Chondrocyte (in vitro differentiated cells): Measurements from ENCODE around the gene RNF151. TPM values are rescaled to one million over a fixed set of nuclear protein-coding genes. Genes with fewer than 3 reads are reported as not detected.
A peak's percentile ranks its signal among the peaks of the same experiment; 100 is the strongest.

Source experiments
- DNase-seq: peaks from one replicate; pipeline ENCODE4 v3.0.0; 2021; ENCODE audit warnings: mixed read lengths, low spot score
- H3K27ac Mint-ChIP-seq: one replicate; pipeline ENCODE4 v1.8.0; 2021; ENCODE audit warnings: mild to moderate bottlenecking, moderate library complexity, mixed read lengths; ENCODE audit not compliant: unreplicated experiment
- H3K27me3 Mint-ChIP-seq: 2 replicates; pipeline ENCODE4 v1.8.0; 2021; ENCODE audit warnings: low read depth, mixed read lengths
- H3K36me3 Mint-ChIP-seq: 2 replicates; pipeline ENCODE4 v1.8.0; 2021; ENCODE audit warnings: low read depth, mixed read lengths
- H3K4me1 Mint-ChIP-seq: 2 replicates; pipeline ENCODE4 v1.8.0; 2021; ENCODE audit warnings: low read depth, mild to moderate bottlenecking, mixed read lengths
- H3K4me3 Mint-ChIP-seq: one replicate; pipeline ENCODE4 v1.8.0; 2021; ENCODE audit warnings: mild to moderate bottlenecking, moderate library complexity, mixed read lengths; ENCODE audit not compliant: unreplicated experiment
- H3K9me3 Mint-ChIP-seq: 2 replicates; pipeline ENCODE4 v1.8.0; 2021; ENCODE audit warnings: low read depth, mixed read lengths
- CTCF ChIP-seq: fragments of 200-600 bp; sonication (generic); IDR thresholded peaks from 2 replicates; pipeline ENCODE4 v1.5.0; 2021; ENCODE audit warnings: antibody characterized with exemption, mild to moderate bottlenecking, moderate library complexity
- total RNA-seq: library from RNA; stranded (reverse); gene quantifications from 3 replicates; pipeline ENCODE4 v1.2.1, GENCODE V29; 2021

Gene RNF151
- total RNA-seq, 1 donor from 2014 or later: not detected

- TF ChIP-seq CTCF: peak; percentile 74
- Mint-ChIP-seq H3K4me1 (peaks cover 5% of the 10 kb centered on the region), H3K27me3 (peaks cover 11% of the 10 kb centered on the region), H3K9me3 (no peaks in the 10 kb centered on the region), H3K4me3 (no peak overlapping the region), H3K27ac (no peak overlapping the region), H3K36me3 (no peaks in the 10 kb centered on the region)
- no peak for DNase-seq
Observed at GRCh38 chr16:2016407-2016922, 49.8 kb downstream of the RNF151 start.

Other genes with a start within 250 kb of the RNF151 start
- gene NME3, start 195.3 kb upstream of the RNF151 start, total RNA-seq: 51.0 to 62.9 TPM (median 53.8 TPM) in 3 replicates
- 16.9 to 28.4 TPM (median 19.7 TPM) in 3 replicates for gene EME2, start 194.0 kb upstream of the RNF151 start, total RNA-seq
- gene MRPS34, start 193.7 kb upstream of the RNF151 start, total RNA-seq: 54.5 to 78.7 TPM (median 60.4 TPM) in 3 replicates
- 30.8 to 32.1 TPM (median 31.5 TPM) in 3 replicates for gene SPSB3, start 184.3 kb upstream of the RNF151 start, total RNA-seq
- 36.5 to 46.0 TPM (median 40.7 TPM) in 3 replicates for gene NUBP2, start 183.9 kb upstream of the RNF151 start, total RNA-seq
- gene IGFALS, start 173.2 kb upstream of the RNF151 start, total RNA-seq: 0.12 to 0.31 TPM in 2 of 3 replicates, not detected in the other
- gene HAGH, start 140.0 kb upstream of the RNF151 start, total RNA-seq: 46.5 to 56.7 TPM (median 55.1 TPM) in 3 replicates
- gene FAHD1, start 139.7 kb upstream of the RNF151 start, total RNA-seq: 25.8 to 27.1 TPM (median 25.9 TPM) in 3 replicates
- 1.1 to 1.3 TPM (median 1.2 TPM) in 3 replicates for gene MEIOB, start 94.7 kb upstream of the RNF151 start, total RNA-seq
- gene HS3ST6, start 48.4 kb upstream of the RNF151 start, total RNA-seq: not detected in 3 replicates
- 18.3 to 19.1 TPM (median 18.8 TPM) in 3 replicates for gene MSRB1, start 23.7 kb upstream of the RNF151 start, total RNA-seq
- not detected in 3 replicates for gene RPL3L, start 12.2 kb upstream of the RNF151 start, total RNA-seq
- gene NDUFB10, start 7.3 kb upstream of the RNF151 start, total RNA-seq: 97.9 to 131 TPM (median 110 TPM) in 3 replicates
- 1,605 to 1,878 TPM (median 1,662 TPM) in 3 replicates for gene RPS2, start 2.0 kb upstream of the RNF151 start, total RNA-seq
- gene TBL3, start 5.2 kb downstream of the RNF151 start, total RNA-seq: 20.9 to 40.1 TPM (median 21.6 TPM) in 3 replicates
- gene NOXO1, start 14.6 kb downstream of the RNF151 start, total RNA-seq: 0.25 to 0.48 TPM (median 0.26 TPM) in 3 replicates
- gene GFER, start 17.3 kb downstream of the RNF151 start, total RNA-seq: 17.0 to 19.7 TPM (median 17.5 TPM) in 3 replicates
- 0.39 to 0.74 TPM (median 0.67 TPM) in 3 replicates for gene SYNGR3, start 23.1 kb downstream of the RNF151 start, total RNA-seq
- 39.0 to 43.4 TPM (median 41.7 TPM) in 3 replicates for gene ZNF598, start 43.0 kb downstream of the RNF151 start, total RNA-seq
- 1.1 to 3.7 TPM (median 2.5 TPM) in 3 replicates for gene NPW, start 52.9 kb downstream of the RNF151 start, total RNA-seq
- gene NHERF2, start 60.0 kb downstream of the RNF151 start, total RNA-seq: 61.5 to 89.4 TPM (median 87.0 TPM) in 3 replicates
- gene NTHL1, start 81.0 kb downstream of the RNF151 start, total RNA-seq: 12.6 to 15.4 TPM (median 14.2 TPM) in 3 replicates
- gene TSC2, start 81.1 kb downstream of the RNF151 start, total RNA-seq: 107 to 158 TPM (median 108 TPM) in 3 replicates
- gene PKD1, start 169.0 kb downstream of the RNF151 start, total RNA-seq: 131 to 230 TPM (median 216 TPM) in 3 replicates
- 0.28 to 1.1 TPM (median 0.80 TPM) in 3 replicates for gene RAB26, start 181.8 kb downstream of the RNF151 start, total RNA-seq
- gene TRAF7, start 188.9 kb downstream of the RNF151 start, total RNA-seq: 62.1 to 71.3 TPM (median 63.4 TPM) in 3 replicates
- gene CASKIN1, start 229.7 kb downstream of the RNF151 start, total RNA-seq: 1.3 to 3.6 TPM (median 2.3 TPM) in 3 replicates
- gene MLST8, start 238.6 kb downstream of the RNF151 start, total RNA-seq: 37.1 to 41.4 TPM (median 39.3 TPM) in 3 replicates
- gene BRICD5, start 244.0 kb downstream of the RNF151 start, total RNA-seq: 5.4 to 7.3 TPM (median 6.9 TPM) in 3 replicates
- 15.6 to 21.1 TPM (median 16.0 TPM) in 3 replicates for gene PGP, start 248.0 kb downstream of the RNF151 start, total RNA-seq